HUES6 (cell line): Measurements from ENCODE around the gene OR7D2.
"Not testable (repeated sequence)": the region's sequence is repeated elsewhere in the genome, so short reads cannot be mapped to it uniquely, and the experiment has no call there.

ENCODE experiments used
- H3K27ac ChIP-seq: 2 replicates; pipeline ENCODE4 v1.7.0; 2013; ENCODE audit warnings: low read depth, mild to moderate bottlenecking, low read length, inconsistent platforms
- H3K27me3 ChIP-seq: 2 replicates; pipeline ENCODE4 v1.6.1; 2013; ENCODE audit warnings: low read length; ENCODE audit not compliant: control insufficient read depth, insufficient read depth
- H3K36me3 ChIP-seq: 2 replicates; pipeline ENCODE4 v1.6.1; 2013; ENCODE audit warnings: low read length; ENCODE audit not compliant: control insufficient read depth, insufficient read depth
- H3K4me1 ChIP-seq: 2 replicates; pipeline ENCODE4 v1.6.1; 2013; ENCODE audit warnings: low read length; ENCODE audit not compliant: control insufficient read depth, insufficient read depth
- H3K4me3 ChIP-seq: 2 replicates; pipeline ENCODE4 v1.5.1; 2013; ENCODE audit warnings: low read depth, low read length
- H3K9ac ChIP-seq: one replicate; pipeline ENCODE4 v1.6.1; 2013; ENCODE audit warnings: mild to moderate bottlenecking, low read length
- H3K9me3 ChIP-seq: 2 replicates; pipeline ENCODE4 v1.6.1; 2013; ENCODE audit warnings: low read depth, low read length; ENCODE audit not compliant: control insufficient read depth, insufficient read depth

OR7D2 gene

DNA sequence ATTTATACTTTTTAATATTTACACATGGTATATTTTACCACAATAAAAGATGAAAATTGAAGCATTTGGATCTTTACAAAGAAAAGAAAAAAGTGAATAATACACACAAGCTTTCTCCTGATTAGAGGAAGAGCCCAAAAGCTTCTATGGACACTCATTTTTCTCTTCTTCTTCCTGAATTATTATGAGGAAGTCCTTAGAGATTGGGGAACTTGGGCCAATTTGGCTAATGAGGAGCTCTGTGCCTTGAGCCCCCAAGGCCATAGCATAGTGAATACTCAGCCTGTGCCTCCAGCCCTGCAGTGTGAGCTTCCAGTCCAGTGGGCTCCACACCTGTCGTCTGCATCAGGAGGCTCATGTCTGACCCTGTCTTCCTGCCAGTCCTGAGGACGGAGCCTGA, 19.3 kb downstream of the OR7D2 start:
- H3K9ac ChIP-seq, H3K4me3 ChIP-seq, H3K27ac ChIP-seq, H3K4me1 ChIP-seq, H3K27me3 ChIP-seq, H3K36me3 ChIP-seq: not testable (repeated sequence)
- peaks cover 22% of the 10 kb centered on the region; the same call in 1 of the 2 replicates for H3K9me3 ChIP-seq

DNA sequence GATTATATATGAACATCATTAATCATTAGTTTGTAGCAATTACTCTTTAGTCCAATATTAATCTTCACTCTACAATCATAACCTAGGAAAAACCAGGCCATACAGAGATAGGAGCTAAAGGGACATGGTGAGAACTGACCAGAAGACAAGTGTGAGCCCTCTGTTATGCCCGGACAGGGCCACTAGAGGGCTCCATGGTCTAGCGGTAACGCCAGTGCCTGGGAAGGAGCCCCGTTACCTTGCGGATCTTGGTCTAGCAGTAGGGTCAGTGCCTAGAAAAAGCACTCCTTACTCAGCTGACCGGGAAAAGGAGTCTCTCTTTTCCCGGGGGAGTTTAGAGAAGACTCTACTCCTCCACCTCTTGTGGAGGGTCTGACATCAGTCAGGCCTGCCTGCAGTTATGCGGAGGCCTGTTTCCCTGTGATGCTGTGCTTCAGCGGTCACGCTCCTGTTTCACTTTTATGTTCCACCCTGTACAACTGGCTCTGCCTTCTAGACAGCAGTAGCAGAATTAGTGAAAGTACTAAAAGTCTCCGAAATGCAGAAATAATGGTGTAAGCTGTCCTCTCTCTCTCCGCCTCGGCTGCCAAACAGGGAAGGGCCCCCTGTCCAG, 26.8 kb downstream of the OR7D2 start:
- H3K4me3 ChIP-seq, result no peak overlapping the region
- H3K36me3 ChIP-seq, result no peaks in the 10 kb centered on the region
- no peaks in the 10 kb centered on the region for H3K4me1 ChIP-seq
- no peak overlapping the region for H3K27ac ChIP-seq
- H3K9ac ChIP-seq, result no peak overlapping the region
- peaks cover 6% of the 10 kb centered on the region; the same call in 1 of the 2 replicates for H3K27me3 ChIP-seq
- peaks cover 8% of the 10 kb centered on the region; the same call in 1 of the 2 replicates for H3K9me3 ChIP-seq

DNA sequence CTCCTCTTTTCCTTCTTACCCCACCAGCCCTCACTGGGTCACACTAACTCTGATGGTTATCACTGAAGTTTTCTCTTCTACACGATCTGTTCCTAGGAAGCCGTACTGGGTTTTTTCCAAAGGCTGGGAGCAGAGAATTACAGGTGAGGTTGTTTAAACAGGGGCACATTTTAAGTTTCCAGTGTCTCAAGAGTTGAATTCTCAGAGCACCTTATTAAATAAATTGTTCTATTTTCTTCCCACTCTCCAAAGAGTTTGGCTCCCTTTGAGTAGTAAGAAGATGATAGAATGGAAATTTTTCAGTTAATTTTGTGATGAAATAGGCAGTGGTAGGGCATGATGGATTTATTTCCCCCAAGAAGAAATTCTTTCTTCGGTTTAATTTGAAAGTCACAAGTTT, 40.7 kb downstream of the OR7D2 start, which contains the start of gene OR7D4:
Gene OR7D4 (minus strand): TSS at position 101 of the 400 bp plus-strand sequence. CDS start 4,752 bp downstream, outside the sequence.
- peaks cover 38% of the 10 kb centered on the region; the same call in 1 of the 2 replicates for H3K9me3 ChIP-seq
- H3K4me1 ChIP-seq, result no peaks in the 10 kb centered on the region
- H3K9ac ChIP-seq, result no peak within 1 kb of the TSS
- no peaks in the 10 kb centered on the region for H3K27me3 ChIP-seq
- H3K27ac ChIP-seq, result no peak within 1 kb of the TSS
- no peak within 1 kb of the TSS for H3K4me3 ChIP-seq
- H3K36me3 ChIP-seq, result no peaks in the 10 kb centered on the region
